ENCODE results near the gene CHKA.
A peak's percentile ranks its signal among the peaks of the same experiment; 100 is the strongest.

DNA sequence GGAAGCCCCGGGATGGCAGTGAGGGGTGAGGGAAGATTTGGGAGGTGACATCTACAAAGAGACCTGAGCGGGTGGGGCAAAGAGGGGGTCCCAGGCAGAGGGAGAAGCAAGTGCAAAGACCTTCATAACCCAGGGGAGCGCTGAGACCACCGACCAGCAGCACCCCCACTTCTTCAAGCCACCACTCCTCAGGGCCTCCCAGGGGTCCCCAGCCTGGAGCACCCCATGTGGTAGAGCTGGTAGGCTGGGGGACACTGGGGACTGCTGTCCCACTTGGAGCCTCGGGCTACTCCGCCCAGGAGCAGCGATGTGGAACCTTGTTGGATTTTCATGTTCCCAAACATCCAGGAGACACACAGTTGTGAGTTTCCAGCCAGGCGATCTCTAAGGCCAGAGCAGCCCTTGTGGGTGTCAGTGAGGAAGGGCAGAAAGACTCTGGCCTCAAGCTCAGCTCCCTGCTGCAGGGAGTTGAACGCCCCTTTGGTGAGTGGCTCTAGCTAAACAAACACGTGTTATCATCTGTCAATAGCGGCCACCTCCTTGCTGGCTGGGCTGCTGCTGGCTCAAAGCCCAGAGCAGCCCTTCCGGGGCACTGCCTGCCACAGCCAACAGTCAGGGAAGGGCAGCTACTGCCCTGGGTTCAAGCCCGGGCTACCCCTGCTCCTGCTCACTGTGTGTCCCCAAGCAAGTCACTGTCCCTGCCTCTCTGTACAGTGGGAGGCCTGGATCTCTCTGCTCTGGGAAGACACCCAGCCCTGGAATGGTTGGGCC, 25.7 kb upstream of the CHKA start:
- TF ChIP-seq, protein P1, sequence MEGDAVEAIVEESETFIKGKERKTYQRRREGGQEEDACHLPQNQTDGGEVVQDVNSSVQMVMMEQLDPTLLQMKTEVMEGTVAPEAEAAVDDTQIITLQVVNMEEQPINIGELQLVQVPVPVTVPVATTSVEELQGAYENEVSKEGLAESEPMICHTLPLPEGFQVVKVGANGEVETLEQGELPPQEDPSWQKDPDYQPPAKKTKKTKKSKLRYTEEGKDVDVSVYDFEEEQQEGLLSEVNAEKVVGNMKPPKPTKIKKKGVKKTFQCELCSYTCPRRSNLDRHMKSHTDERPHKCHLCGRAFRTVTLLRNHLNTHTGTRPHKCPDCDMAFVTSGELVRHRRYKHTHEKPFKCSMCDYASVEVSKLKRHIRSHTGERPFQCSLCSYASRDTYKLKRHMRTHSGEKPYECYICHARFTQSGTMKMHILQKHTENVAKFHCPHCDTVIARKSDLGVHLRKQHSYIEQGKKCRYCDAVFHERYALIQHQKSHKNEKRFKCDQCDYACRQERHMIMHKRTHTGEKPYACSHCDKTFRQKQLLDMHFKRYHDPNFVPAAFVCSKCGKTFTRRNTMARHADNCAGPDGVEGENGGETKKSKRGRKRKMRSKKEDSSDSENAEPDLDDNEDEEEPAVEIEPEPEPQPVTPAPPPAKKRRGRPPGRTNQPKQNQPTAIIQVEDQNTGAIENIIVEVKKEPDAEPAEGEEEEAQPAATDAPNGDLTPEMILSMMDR (IDR thresholded peaks at IDR 0.05), result no peak
- peak in 2 of 3 donors; percentile 93 to 98 for TF ChIP-seq POLR2AphosphoS5 (IDR thresholded peaks at IDR 0.05)
- TF ChIP-seq POLR2A (IDR thresholded peaks at IDR 0.05), result peak in 1 of 4 donors; percentile 25

Data from stomach (tissue), 4 donors.